ENCODE data around the gene CCDC50.

The CCDC50 gene

DNA sequence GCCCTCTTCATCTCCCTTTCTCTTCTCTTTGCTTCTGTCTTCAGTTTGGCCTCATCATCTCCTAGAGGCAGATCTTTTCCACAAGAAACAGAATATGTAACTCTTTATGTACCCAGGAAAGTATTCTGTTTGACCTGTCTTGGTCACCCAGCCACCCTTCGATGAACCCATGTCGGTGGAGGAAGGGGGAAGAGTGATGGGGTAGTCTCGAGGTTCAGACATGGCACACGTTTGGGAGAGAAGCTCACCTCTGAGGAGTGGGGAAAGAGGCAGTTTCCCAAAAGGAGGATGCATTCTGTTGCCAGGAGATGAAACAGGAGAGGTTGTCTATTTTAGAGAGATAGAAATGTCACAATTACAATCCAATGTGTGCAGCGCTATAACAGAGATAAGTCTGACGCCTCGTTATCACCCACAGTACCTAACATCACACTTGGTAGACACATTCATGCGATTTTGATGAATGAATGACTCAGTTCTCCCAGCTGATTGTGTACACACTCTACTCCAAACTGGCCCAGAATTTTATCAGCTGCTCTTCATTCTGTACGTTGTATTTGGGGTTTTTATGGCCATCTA, 722 bp upstream of the CCDC50 start:
- Histone ChIP-seq H3K4me2 (ENCODE audit: low read depth, low read length, poor library complexity, severe bottlenecking) (no peak overlapping the region), H3K79me2 (ENCODE audit: insufficient read depth, low read length) (no peaks in the 10 kb centered on the region), H3K36me3 (ENCODE audit: insufficient read depth, low read length) (no peaks in the 10 kb centered on the region), H4K20me1 (ENCODE audit: insufficient read depth, low read length, poor library complexity, severe bottlenecking) (no peaks in the 10 kb centered on the region), H3K4me3 (ENCODE audit: low read length, poor library complexity, severe bottlenecking) (no peak overlapping the region), H3F3A (ENCODE audit: low read depth) (no peaks in the 10 kb centered on the region), H3K9me3 (ENCODE audit: insufficient read depth, low read depth, low read length) (no peaks in the 10 kb centered on the region), H3K9me2 (replicated peaks; ENCODE audit: low read depth, low read length) (no peaks in the 10 kb centered on the region), H3K9ac (ENCODE audit: low read depth, low read length, poor library complexity, severe bottlenecking) (no peak overlapping the region), H3K4me1 (ENCODE audit: insufficient read depth, low read length, poor library complexity, severe bottlenecking) (no peaks in the 10 kb centered on the region), H3K27me3 (ENCODE audit: insufficient read depth, low read length, poor library complexity, severe bottlenecking) (no peaks in the 10 kb centered on the region), H2AFZ (ENCODE audit: low read length) (no peak overlapping the region)
- no peak for TF ChIP-seq CTCF (conservative IDR thresholded peaks at IDR 0.05; ENCODE audit: low read length)
- no peak for TF ChIP-seq EZH2phosphoT487 (IDR thresholded peaks at IDR 0.05; ENCODE audit: borderline replicate concordance)

DNA sequence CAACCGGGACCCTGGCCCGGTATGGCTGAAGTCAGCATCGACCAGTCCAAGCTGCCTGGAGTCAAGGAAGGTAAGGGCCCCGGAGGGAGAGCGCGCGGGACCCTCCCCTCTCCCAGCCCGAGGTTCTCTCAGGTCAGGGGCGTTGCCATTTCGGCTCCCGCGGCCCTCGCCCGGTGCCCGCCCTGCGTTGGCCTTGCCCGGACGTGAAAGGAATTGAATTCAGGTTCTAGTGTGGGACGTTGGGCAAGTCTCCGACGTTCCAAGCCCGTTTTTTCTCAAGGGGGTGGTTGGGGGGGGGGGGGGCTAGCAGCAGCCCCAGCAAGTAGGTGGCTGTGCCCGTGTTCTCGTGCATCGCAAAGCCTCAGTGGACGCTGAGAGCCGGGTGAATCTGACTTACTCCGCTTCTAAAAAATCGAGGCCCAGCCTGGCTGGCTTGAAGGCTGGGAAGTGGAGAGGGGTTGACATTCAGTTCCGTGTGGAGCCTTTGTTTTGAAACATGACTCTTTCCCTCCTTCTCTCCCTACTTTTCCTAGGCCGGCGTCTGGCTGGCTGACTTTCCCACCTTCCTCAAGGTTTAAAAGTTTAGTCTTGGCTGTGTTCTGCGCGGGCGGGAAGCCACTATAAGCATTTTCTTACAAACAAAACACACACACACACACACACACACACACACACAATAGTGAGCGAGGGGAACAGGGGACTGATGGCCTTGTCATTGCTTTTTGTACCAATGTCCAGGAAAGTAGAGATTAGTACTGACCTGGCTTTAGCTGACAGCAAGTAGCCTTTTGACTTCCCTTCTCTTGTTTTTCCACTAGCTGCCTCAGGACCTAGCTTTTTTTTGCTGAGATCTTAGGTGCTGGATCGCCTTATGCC, 698 bp downstream of the CCDC50 start, which contains the start of gene UTS2B:
UTS2B (minus strand) TSS at position 873 of the 876 bp plus-strand sequence. CDS start 48,337 bp downstream, outside the sequence.
- Histone ChIP-seq H3K27me3 (ENCODE audit: insufficient read depth, low read length, poor library complexity, severe bottlenecking) (no peaks in the 10 kb centered on the region), H3K4me1 (ENCODE audit: insufficient read depth, low read length, poor library complexity, severe bottlenecking) (no peaks in the 10 kb centered on the region), H3K4me3 (ENCODE audit: low read length, poor library complexity, severe bottlenecking) (no peak within 1 kb of the TSS), H3K36me3 (ENCODE audit: insufficient read depth, low read length) (no peaks in the 10 kb centered on the region), H3K79me2 (ENCODE audit: insufficient read depth, low read length) (no peaks in the 10 kb centered on the region), H3K4me2 (ENCODE audit: low read depth, low read length, poor library complexity, severe bottlenecking) (no peak within 1 kb of the TSS), H3K9me2 (replicated peaks; ENCODE audit: low read depth, low read length) (no peaks in the 10 kb centered on the region), H3K9me3 (ENCODE audit: insufficient read depth, low read depth, low read length) (no peaks in the 10 kb centered on the region), H3F3A (ENCODE audit: low read depth) (no peaks in the 10 kb centered on the region), H2AFZ (ENCODE audit: low read length) (no peak within 1 kb of the TSS), H3K9ac (ENCODE audit: low read depth, low read length, poor library complexity, severe bottlenecking) (no peak within 1 kb of the TSS), H4K20me1 (ENCODE audit: insufficient read depth, low read length, poor library complexity, severe bottlenecking) (no peaks in the 10 kb centered on the region)
- no peak for TF ChIP-seq EZH2phosphoT487 (IDR thresholded peaks at IDR 0.05; ENCODE audit: borderline replicate concordance)
- no peak for TF ChIP-seq CTCF (conservative IDR thresholded peaks at IDR 0.05; ENCODE audit: low read length)

DNA sequence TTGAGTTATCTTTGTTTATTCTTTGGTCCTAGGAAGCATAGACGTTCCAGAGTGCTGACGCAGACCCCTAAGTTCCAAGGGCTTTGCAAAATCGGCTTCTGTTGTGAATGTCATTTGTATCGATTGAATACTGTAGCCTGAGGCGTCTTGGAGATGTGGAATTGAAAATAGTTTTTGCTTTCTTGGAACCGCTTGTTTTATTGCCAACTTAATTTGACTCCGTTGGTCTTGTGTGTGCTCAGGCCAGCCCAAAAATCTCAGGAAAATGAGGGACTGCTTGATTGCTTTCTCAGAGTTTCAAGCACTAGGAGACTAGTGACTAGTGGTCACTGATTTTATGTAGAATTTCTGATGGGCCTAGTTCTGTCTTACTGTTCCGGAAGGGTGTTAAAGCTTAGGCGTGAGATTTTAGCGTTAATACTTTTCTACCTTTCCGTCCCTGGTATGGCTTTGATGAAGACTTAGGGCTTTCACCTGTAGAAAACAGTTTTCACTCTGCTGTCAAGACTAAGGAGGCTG, 1.4 kb downstream of the CCDC50 start:
- Histone ChIP-seq H3K9me2 (replicated peaks; ENCODE audit: low read depth, low read length) (no peaks in the 10 kb centered on the region), H3K4me3 (ENCODE audit: low read length, poor library complexity, severe bottlenecking) (no peak overlapping the region), H3K4me2 (ENCODE audit: low read depth, low read length, poor library complexity, severe bottlenecking) (no peak overlapping the region), H3F3A (ENCODE audit: low read depth) (no peaks in the 10 kb centered on the region), H3K9ac (ENCODE audit: low read depth, low read length, poor library complexity, severe bottlenecking) (no peak overlapping the region), H4K20me1 (ENCODE audit: insufficient read depth, low read length, poor library complexity, severe bottlenecking) (no peaks in the 10 kb centered on the region), H3K4me1 (ENCODE audit: insufficient read depth, low read length, poor library complexity, severe bottlenecking) (no peaks in the 10 kb centered on the region), H2AFZ (ENCODE audit: low read length) (no peak overlapping the region), H3K27me3 (ENCODE audit: insufficient read depth, low read length, poor library complexity, severe bottlenecking) (no peaks in the 10 kb centered on the region), H3K36me3 (ENCODE audit: insufficient read depth, low read length) (no peaks in the 10 kb centered on the region), H3K79me2 (ENCODE audit: insufficient read depth, low read length) (no peaks in the 10 kb centered on the region), H3K9me3 (ENCODE audit: insufficient read depth, low read depth, low read length) (no peaks in the 10 kb centered on the region)
- TF ChIP-seq CTCF (conservative IDR thresholded peaks at IDR 0.05; ENCODE audit: low read length) = no peak
- no peak for TF ChIP-seq EZH2phosphoT487 (IDR thresholded peaks at IDR 0.05; ENCODE audit: borderline replicate concordance)

Data from Loucy (cell line).